ENCODE measurements around the gene UBE2L3.
"Not testable (repeated sequence)": the region's sequence is repeated elsewhere in the genome, so short reads cannot be mapped to it uniquely, and the experiment has no call there.

The UBE2L3 gene

GRCh38 chr22:21603973-21604372 lies 36.5 kb downstream of the UBE2L3 start:
- H4K20me1 ChIP-seq (ENCODE audit: insufficient read depth, low read length): peaks cover 26% of the 10 kb centered on the region
- no peak for TF ChIP-seq CTCF (IDR thresholded peaks at IDR 0.05; ENCODE audit: low read length)
- no peak for TF ChIP-seq EZH2phosphoT487 (IDR thresholded peaks at IDR 0.05; ENCODE audit: low read length)
- TF ChIP-seq EZH2 (optimal IDR thresholded peaks at IDR 0.05; ENCODE audit: low read depth, low read length): no peak
- no peaks in the 10 kb centered on the region for H3K36me3 ChIP-seq (replicated peaks; ENCODE audit: insufficient read depth, low read length)
- no peaks in the 10 kb centered on the region for H3K9me2 ChIP-seq (replicated peaks; ENCODE audit: insufficient read depth, low read length)
- peaks cover 96% of the 10 kb centered on the region for H3K79me2 ChIP-seq (ENCODE audit: low read length)
- H3K4me3 ChIP-seq (ENCODE audit: low read length): no peak overlapping the region
- H3K27me3 ChIP-seq (replicated peaks; ENCODE audit: insufficient read depth, low read length): no peaks in the 10 kb centered on the region
- no peaks in the 10 kb centered on the region for H3F3A ChIP-seq (ENCODE audit: insufficient read depth, low read length)
- no peaks in the 10 kb centered on the region for H3K9me3 ChIP-seq (replicated peaks; ENCODE audit: insufficient read depth, low read length)
- no peak for DNase-seq
- H3K4me2 ChIP-seq (ENCODE audit: low read depth, low read length): no peak overlapping the region
- no peak overlapping the region for H3K9ac ChIP-seq (ENCODE audit: low read length)
- H3K27ac ChIP-seq (ENCODE audit: low read length): no peak overlapping the region
- H2AFZ ChIP-seq (ENCODE audit: low read length): no peak overlapping the region
- H3K4me1 ChIP-seq (ENCODE audit: low read length): no peaks in the 10 kb centered on the region

GRCh38 chr22:21605887-21606564 lies 38.5 kb downstream of the UBE2L3 start:
- no peaks in the 10 kb centered on the region for H3K9me2 ChIP-seq (replicated peaks; ENCODE audit: insufficient read depth, low read length)
- no peak overlapping the region for H2AFZ ChIP-seq (ENCODE audit: low read length)
- H3K9me3 ChIP-seq (replicated peaks; ENCODE audit: insufficient read depth, low read length): no peaks in the 10 kb centered on the region
- no peaks in the 10 kb centered on the region for H3K4me1 ChIP-seq (ENCODE audit: low read length)
- H3K36me3 ChIP-seq (replicated peaks; ENCODE audit: insufficient read depth, low read length): peaks cover 1% of the 10 kb centered on the region; the same call in 1 of the 2 replicates
- H3K9ac ChIP-seq (ENCODE audit: low read length): no peak overlapping the region
- H3K4me2 ChIP-seq (ENCODE audit: low read depth, low read length): no peak overlapping the region
- no peak for TF ChIP-seq EZH2phosphoT487 (IDR thresholded peaks at IDR 0.05; ENCODE audit: low read length)
- no peak for TF ChIP-seq EZH2 (optimal IDR thresholded peaks at IDR 0.05; ENCODE audit: low read depth, low read length)
- TF ChIP-seq CTCF (IDR thresholded peaks at IDR 0.05; ENCODE audit: low read length): no peak
- H3K27ac ChIP-seq (ENCODE audit: low read length): no peak overlapping the region
- H3F3A ChIP-seq (ENCODE audit: insufficient read depth, low read length): no peaks in the 10 kb centered on the region
- peaks cover 19% of the 10 kb centered on the region for H4K20me1 ChIP-seq (ENCODE audit: insufficient read depth, low read length)
- no peaks in the 10 kb centered on the region for H3K27me3 ChIP-seq (replicated peaks; ENCODE audit: insufficient read depth, low read length)
- no peak overlapping the region for H3K4me3 ChIP-seq (ENCODE audit: low read length)
- DNase-seq: no peak
- peaks cover 96% of the 10 kb centered on the region for H3K79me2 ChIP-seq (ENCODE audit: low read length)

GRCh38 chr22:21606775-21607174 lies 39.3 kb downstream of the UBE2L3 start:
- no peaks in the 10 kb centered on the region for H3K9me3 ChIP-seq (replicated peaks; ENCODE audit: insufficient read depth, low read length)
- DNase-seq: no peak
- no peak overlapping the region for H3K4me3 ChIP-seq (ENCODE audit: low read length)
- H3K36me3 ChIP-seq (replicated peaks; ENCODE audit: insufficient read depth, low read length): peaks cover 6% of the 10 kb centered on the region; the same call in 1 of the 2 replicates
- TF ChIP-seq EZH2 (optimal IDR thresholded peaks at IDR 0.05; ENCODE audit: low read depth, low read length) (no peak), CTCF (IDR thresholded peaks at IDR 0.05; ENCODE audit: low read length) (no peak)
- no peak overlapping the region for H3K4me2 ChIP-seq (ENCODE audit: low read depth, low read length)
- H3K27me3 ChIP-seq (replicated peaks; ENCODE audit: insufficient read depth, low read length): no peaks in the 10 kb centered on the region
- no peaks in the 10 kb centered on the region for H3F3A ChIP-seq (ENCODE audit: insufficient read depth, low read length)
- H3K9me2 ChIP-seq (replicated peaks; ENCODE audit: insufficient read depth, low read length): no peaks in the 10 kb centered on the region
- H3K4me1 ChIP-seq (ENCODE audit: low read length): no peaks in the 10 kb centered on the region
- H4K20me1 ChIP-seq (ENCODE audit: insufficient read depth, low read length): peaks cover 19% of the 10 kb centered on the region
- H3K9ac ChIP-seq (ENCODE audit: low read length): no peak overlapping the region
- H2AFZ ChIP-seq (ENCODE audit: low read length): no peak overlapping the region
- H3K27ac ChIP-seq (ENCODE audit: low read length): no peak overlapping the region
- peaks cover 96% of the 10 kb centered on the region for H3K79me2 ChIP-seq (ENCODE audit: low read length)

- not testable (repeated sequence) for DNase-seq; H3K9me2 ChIP-seq (replicated peaks; ENCODE audit: insufficient read depth, low read length); H3K9ac ChIP-seq (ENCODE audit: low read length); H3K4me3 ChIP-seq (ENCODE audit: low read length); H2AFZ ChIP-seq (ENCODE audit: low read length); H3K27me3 ChIP-seq (replicated peaks; ENCODE audit: insufficient read depth, low read length); H3K27ac ChIP-seq (ENCODE audit: low read length); H3K4me2 ChIP-seq (ENCODE audit: low read depth, low read length); H3K4me1 ChIP-seq (ENCODE audit: low read length); H3K9me3 ChIP-seq (replicated peaks; ENCODE audit: insufficient read depth, low read length); H3F3A ChIP-seq (ENCODE audit: insufficient read depth, low read length)
- Histone ChIP-seq H3K36me3 (replicated peaks; ENCODE audit: insufficient read depth, low read length) (peaks cover 11% of the 10 kb centered on the region; the same call in 1 of the 2 replicates), H3K79me2 (ENCODE audit: low read length) (peaks cover 97% of the 10 kb centered on the region), H4K20me1 (ENCODE audit: insufficient read depth, low read length) (peaks cover 16% of the 10 kb centered on the region)
Measured at GRCh38 chr22:21609556-21610157, 42.1 kb downstream of the UBE2L3 start.

All from MM.1S (cell line).